Stimulated activated CD8-positive, alpha-beta memory T cell treated with anti-CD3 and anti-CD28 coated beads, Interleukin-4, amount 100 ng/mL, for 48 hours (primary cell): Measurements from ENCODE around the gene EIF5A.

Experiments
- DNase-seq: peaks from one replicate; pipeline ENCODE4 v3.0.0-alpha.2; 2020

Gene EIF5A

GRCh38 chr17:7306911-7307685 is at the start of gene EIF5A:
EIF5A (plus strand) TSS chr17:7307628; CDS start chr17:7309636, 2,008 bp downstream.
- DNase-seq, result peak; percentile 100

DNA sequence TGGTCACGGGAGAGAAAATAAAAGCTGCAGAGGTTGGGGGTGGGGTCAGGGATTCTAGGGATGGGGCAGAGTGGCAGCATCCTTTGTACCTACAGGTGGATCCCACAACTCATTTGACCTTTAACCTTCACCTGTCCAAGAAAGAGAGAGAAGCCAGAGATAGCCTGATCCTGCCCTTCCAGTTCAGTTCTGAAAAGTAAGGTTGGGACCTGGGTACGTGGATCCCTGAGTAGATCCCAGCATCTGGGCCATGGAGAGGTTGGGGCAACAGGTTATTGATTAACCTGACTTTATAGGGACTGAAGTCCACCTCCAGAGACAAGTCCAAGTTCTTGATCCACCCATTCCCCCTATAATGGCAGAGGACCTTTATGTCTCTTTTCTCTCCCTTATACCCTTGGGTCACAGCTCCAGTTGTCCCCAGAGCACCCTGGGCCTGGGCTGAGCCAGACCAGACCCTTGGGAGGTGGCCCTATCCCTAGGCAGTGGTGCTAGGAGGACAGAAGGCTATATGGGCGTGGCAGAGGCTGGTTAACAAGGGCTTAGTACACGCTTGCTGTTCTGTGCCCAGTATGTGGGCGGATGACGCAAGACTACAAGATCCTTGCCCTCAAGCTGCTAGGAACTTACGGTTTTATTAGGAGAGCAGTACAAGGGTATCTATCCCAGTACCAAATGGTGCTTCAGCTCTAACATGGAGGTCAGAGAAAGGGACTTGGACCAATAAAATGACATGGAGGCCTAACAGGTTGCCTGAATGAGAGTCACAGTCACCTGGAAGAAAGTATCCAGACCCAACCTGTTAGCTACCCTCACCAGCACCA is 48.5 kb upstream of the EIF5A start:
- peak; percentile 52 for DNase-seq

DNA sequence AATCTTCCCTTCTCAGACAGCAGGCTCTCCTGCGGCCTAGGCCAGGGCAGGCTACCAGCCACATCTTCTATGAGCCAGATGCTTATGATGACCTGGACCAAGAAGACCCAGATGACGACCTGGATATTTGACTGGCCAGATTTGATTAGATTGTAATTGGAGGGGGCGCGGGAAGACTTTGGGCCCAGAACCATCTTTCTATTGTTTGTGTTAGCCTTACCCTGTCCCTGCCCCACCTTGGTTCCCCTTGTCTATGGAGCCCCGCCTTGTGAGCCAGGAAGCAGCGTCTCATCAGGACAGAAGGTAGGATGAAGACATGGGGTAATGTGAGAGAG is 47.9 kb upstream of the EIF5A start:
- DNase-seq, result no peak

- DNase-seq, result no peak
Observed at GRCh38 chr17:7260151-7260550, 47.3 kb upstream of the EIF5A start.

DNA sequence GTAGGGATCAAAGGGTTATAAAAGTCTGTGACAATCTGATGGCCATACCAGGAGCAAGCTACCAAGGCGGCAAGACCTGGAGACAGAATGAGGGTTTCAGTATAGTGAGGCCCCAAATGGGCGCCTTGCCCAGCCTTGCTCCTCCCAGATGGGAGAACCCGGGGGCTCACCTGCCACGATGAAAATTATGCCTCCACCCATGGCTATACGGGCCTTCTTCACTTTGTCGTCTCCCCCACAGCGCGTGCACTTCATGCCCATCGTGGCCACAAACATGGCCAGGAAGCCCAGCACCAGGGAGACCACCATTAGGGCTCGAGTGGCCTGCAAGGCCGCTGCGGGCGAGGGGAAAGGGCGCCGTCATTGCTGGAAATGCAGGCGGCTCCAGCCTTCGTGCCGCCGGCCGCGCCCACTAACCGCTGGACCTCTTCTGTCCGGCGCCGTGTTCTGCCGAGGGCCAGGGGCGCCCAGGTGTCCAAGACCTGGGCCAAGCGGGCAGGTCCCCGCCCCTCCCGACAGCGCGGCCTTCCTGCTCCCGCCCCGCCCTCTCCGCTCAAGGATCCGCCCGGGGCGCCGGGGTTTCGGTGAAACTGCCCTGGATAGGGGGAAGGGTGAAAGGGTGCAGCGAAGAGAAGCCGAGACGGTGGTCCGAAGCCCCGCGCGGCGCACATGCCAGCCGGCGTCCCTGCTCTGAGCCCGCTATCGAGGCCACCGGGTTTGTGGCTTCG is 46.6 kb upstream of the EIF5A start:
- DNase-seq, result peak; percentile 61

GRCh38 chr17:7261379-7262191 is 45.8 kb upstream of the EIF5A start:
- DNase-seq, result peak; percentile 47

- no peak for DNase-seq
Observed at GRCh38 chr17:7262192-7262934, 45.1 kb upstream of the EIF5A start, which contains the start of gene CLDN7. CLDN7 (minus strand) TSS chr17:7262478; CDS start chr17:7262043, 435 bp downstream.

DNA sequence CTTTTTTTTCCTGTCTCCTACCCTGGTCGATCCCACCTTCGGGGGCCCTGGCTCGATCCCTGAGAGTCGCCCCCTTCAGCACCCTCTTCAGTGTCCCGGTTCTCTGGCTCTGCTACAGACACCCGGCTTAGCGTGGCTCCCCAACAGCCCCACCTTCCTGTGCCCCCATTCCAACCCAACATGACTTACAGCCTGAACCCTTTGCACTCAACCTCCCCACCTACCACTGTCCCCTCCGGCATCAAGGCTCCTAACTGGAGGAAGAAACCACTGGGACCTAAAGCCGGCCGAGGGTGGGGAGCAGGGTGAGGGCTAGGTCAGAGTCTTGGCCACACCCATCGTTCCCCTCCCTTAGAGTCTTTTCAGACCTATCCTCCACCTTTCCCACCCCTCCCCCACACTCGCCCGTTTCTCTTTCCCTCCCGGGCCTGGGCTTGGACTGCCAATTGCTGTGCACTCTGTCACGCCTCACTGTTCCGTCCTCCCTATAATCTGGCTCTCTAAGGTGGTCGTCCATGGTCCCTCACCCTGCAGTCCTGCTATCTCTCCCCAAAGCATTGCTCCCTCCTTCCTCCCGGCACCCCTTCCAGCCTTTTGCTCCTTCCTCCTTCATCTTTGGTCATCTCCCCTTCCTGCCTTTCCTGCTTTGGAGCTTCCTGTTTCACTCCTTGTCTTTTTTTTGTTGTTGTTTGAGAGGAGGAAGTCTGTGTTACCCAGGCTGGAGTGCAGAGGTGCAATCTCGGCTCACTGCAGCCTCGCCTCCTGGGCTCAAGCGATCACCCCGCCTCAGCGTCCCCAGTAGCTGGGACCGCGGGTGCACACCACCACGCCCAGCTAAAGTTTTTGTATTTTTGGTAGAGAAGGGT is 44.3 kb upstream of the EIF5A start:
- peak; percentile 47 for DNase-seq

- DNase-seq, result no peak
Observed at GRCh38 chr17:7263801-7264078, 43.7 kb upstream of the EIF5A start.

DNA sequence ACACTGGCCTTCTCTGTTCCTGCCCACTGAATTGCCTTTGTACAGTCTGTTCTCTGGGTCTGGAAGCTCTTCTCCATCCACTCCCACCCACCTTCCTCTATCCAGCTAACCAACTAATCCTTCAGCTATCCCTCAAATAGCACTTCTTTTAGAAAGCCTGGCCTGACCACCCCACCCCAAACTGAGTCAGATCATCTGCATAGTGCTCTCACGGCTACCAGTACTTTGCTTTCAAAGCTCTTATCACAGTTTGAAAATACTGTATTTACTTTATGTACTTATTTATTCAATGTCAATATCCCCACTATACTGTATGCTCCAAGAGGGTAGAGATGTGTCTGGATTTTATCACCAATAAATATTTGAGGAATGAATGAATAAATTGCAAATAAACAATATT is 40.6 kb upstream of the EIF5A start:
- DNase-seq, result no peak

DNA sequence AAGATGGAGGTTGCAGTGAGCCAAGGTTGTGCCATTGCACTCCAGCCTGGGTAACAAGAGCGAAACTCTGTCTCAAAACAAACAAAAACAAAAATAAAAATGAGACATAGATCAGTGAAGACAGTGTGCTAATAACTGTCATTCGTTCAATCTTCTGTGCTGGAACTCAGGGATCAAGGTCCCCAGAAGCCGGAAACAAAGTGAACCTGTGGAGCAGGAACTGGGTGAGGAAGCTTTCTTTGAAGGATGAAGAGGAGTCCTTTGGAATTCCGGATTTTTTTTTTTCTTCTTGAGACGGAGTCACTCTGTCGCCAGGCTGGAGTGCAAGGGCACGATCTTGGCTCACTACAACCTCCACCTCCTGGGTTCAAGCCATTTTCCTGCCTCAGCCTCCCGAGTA is 28.0 kb upstream of the EIF5A start:
- no peak for DNase-seq

GRCh38 chr17:7280519-7281073 is 26.8 kb upstream of the EIF5A start:
- peak; percentile 91 for DNase-seq

- peak; percentile 94 for DNase-seq
Observed at GRCh38 chr17:7281074-7281952, 26.1 kb upstream of the EIF5A start, which contains the start of gene SLC2A4. SLC2A4 (plus strand) TSS chr17:7281718; CDS start chr17:7281935, 217 bp downstream.

GRCh38 chr17:7281953-7282751 is 25.3 kb upstream of the EIF5A start:
- DNase-seq, result no peak

DNA sequence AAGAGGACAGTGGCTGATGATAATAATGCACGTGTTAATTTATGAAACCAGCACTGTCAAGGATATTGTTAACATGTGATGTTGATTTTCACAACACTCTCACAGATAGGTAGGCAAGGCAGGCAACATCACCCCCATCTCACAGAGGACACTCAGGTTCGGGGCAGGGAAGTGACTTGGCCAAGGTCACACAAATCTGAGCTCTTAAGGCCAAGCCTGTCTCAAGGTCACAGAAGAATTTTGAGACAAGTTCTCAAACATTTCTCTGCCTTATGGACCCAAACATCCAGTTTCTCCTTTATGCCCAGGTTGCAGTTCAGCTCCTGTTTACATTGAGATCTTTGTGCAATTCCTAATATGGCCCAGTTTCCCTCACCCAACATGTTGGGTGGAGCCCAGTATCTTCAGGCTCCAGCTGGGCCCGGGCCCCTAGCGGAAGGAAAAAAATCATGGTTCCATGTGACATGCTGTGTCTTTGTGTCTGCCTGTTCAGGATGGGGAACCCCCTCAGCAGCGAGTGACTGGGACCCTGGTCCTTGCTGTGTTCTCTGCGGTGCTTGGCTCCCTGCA is 24.6 kb upstream of the EIF5A start:
- DNase-seq, result no peak

DNA sequence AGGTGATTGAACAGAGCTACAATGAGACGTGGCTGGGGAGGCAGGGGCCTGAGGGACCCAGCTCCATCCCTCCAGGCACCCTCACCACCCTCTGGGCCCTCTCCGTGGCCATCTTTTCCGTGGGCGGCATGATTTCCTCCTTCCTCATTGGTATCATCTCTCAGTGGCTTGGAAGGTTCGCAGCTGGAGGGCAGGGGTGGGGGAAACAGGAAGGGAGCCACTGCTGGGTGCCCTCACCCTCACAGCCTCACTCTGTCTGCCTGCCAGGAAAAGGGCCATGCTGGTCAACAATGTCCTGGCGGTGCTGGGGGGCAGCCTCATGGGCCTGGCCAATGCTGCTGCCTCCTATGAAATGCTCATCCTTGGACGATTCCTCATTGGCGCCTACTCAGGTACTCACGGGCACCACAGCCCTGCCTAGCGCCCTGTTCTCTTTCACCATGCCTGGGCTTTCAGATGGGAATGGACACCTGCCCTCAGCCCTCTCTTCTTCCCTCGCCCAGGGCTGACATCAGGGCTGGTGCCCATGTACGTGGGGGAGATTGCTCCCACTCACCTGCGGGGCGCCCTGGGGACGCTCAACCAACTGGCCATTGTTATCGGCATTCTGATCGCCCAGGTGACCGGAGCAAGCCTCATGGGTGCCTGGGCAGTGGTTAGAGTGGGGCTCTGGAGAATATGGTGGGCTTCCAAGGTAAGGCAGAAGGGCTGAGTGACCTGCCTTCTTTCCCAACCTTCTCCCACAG is 23.8 kb upstream of the EIF5A start:
- no peak for DNase-seq

GRCh38 chr17:7284911-7285310 is 22.5 kb upstream of the EIF5A start:
- no peak for DNase-seq

DNA sequence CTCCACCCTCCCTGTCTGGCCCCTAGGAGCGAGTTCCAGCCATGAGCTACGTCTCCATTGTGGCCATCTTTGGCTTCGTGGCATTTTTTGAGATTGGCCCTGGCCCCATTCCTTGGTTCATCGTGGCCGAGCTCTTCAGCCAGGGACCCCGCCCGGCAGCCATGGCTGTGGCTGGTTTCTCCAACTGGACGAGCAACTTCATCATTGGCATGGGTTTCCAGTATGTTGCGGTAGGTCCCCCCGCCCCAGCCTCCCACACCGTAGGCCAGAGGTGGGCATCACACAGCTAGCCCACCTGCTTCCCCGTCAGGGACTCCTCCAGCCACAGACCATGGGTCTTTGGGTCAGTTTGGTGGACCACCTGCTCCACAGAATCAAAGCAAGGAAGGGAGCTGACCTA is 21.7 kb upstream of the EIF5A start:
- DNase-seq, result no peak
